Fibroblast of lung (primary cell): ENCODE data around the gene APP. TPM values are rescaled to one million over a fixed set of nuclear protein-coding genes. Genes with fewer than 3 reads are reported as not detected.

Source experiments
- DNase-seq, 2 donors: peaks; one replicate each; pipeline versions ENCODE4 v3.0.0 to v3.0.0-alpha.2; 2010; ENCODE audit warnings: low read depth in 2 of 2
- H2AFZ ChIP-seq: 2 replicates; pipeline ENCODE4 v1.5.1; 2012; ENCODE audit warnings: low read length, control low read depth, inconsistent platforms
- H3K27ac ChIP-seq: 2 replicates; pipeline ENCODE4 v1.5.1; 2011; ENCODE audit warnings: low read length, control low read depth; ENCODE audit not compliant: insufficient read depth
- H3K27me3 ChIP-seq: 2 replicates; pipeline ENCODE4 v1.5.1; 2011; ENCODE audit warnings: mild to moderate bottlenecking, low read length; ENCODE audit not compliant: control insufficient read depth, insufficient read depth
- H3K36me3 ChIP-seq: 2 replicates; pipeline ENCODE4 v1.5.1; 2011; ENCODE audit warnings: low read length; ENCODE audit not compliant: control insufficient read depth, insufficient read depth
- H3K4me1 ChIP-seq: 2 replicates; pipeline ENCODE4 v1.5.1; 2011; ENCODE audit warnings: low read length; ENCODE audit not compliant: control insufficient read depth, insufficient read depth; ENCODE audit errors: extremely low read depth
- H3K4me2 ChIP-seq: 2 replicates; pipeline ENCODE4 v1.5.1; 2011; ENCODE audit warnings: low read length, control low read depth; ENCODE audit not compliant: insufficient read depth; ENCODE audit errors: extremely low read depth
- H3K4me3 ChIP-seq, 4 experiments: fragments of 200-600 bp in 1 of 4; sonication (generic) in 1 of 4; replicated peaks in 1 of 4; 2 replicates each; pipeline ENCODE4 v1.5.1; 2011 to 2016; ENCODE audit warnings: low read length in 4 of 4, low read depth in 3 of 4, mild to moderate bottlenecking in 3 of 4, control low read depth in 2 of 4, inconsistent platforms in 1 of 4, mixed read lengths in 1 of 4; ENCODE audit not compliant: insufficient read depth in 1 of 4; ENCODE audit errors: control extremely low read depth in 1 of 4
- H3K79me2 ChIP-seq: 2 replicates; pipeline ENCODE4 v1.5.1; 2012; ENCODE audit warnings: mild to moderate bottlenecking, low read length, inconsistent platforms; ENCODE audit not compliant: control insufficient read depth, insufficient read depth
- H3K9ac ChIP-seq: 2 replicates; pipeline ENCODE4 v1.5.1; 2011; ENCODE audit warnings: mild to moderate bottlenecking, low read length, control low read depth; ENCODE audit not compliant: insufficient read depth
- H3K9me3 ChIP-seq: 2 replicates; pipeline ENCODE4 v1.5.1; 2012; ENCODE audit warnings: low read depth, low read length; ENCODE audit not compliant: control insufficient read depth, insufficient read depth
- H4K20me1 ChIP-seq: 2 replicates; pipeline ENCODE4 v1.5.1; 2011; ENCODE audit warnings: low read length; ENCODE audit not compliant: control insufficient read depth, insufficient read depth; ENCODE audit errors: extremely low read depth
- EZH2 ChIP-seq: IDR thresholded peaks from 2 replicates; pipeline ENCODE4 v1.5.1; 2012; ENCODE audit warnings: low read length, control low read depth, mild to moderate bottlenecking; ENCODE audit errors: missing control alignments
- polyA plus RNA-seq, 2 donors: library from polyadenylated mRNA; depleted of rRNA in 1 of 2; stranded (reverse) in 1 of 2; unstranded in 1 of 2; fragments of >200 nt; gene quantifications; 2 replicates each; pipeline ENCODE4 v1.2.1, GENCODE V29; 2011 to 2012; ENCODE audit warnings: missing spikeins in 1 of 2
- total RNA-seq: library from RNA; depleted of rRNA; stranded (reverse); fragments of >200 nt; gene quantifications from 2 replicates; pipeline ENCODE4 v1.2.1, GENCODE V29; 2014
- TF ChIP-seq, protein P1 (sequence below), 2 donors: IDR thresholded peaks in 1 of 2; conservative IDR thresholded peaks in 1 of 2; 1 replicate in 1 of 2; 2 replicates in 1 of 2; pipeline ENCODE4 v1.5.1; 2011 to 2012; ENCODE audit warnings: low read length in 2 of 2, control low read depth in 1 of 2, inconsistent platforms in 1 of 2, low read depth in 1 of 2, mild to moderate bottlenecking in 1 of 2

APP gene
- total and polyA plus RNA-seq, 2 donors (not counting 1 experiment from before 2014, with no cell fraction given): 633 to 1,088 TPM

DNA sequence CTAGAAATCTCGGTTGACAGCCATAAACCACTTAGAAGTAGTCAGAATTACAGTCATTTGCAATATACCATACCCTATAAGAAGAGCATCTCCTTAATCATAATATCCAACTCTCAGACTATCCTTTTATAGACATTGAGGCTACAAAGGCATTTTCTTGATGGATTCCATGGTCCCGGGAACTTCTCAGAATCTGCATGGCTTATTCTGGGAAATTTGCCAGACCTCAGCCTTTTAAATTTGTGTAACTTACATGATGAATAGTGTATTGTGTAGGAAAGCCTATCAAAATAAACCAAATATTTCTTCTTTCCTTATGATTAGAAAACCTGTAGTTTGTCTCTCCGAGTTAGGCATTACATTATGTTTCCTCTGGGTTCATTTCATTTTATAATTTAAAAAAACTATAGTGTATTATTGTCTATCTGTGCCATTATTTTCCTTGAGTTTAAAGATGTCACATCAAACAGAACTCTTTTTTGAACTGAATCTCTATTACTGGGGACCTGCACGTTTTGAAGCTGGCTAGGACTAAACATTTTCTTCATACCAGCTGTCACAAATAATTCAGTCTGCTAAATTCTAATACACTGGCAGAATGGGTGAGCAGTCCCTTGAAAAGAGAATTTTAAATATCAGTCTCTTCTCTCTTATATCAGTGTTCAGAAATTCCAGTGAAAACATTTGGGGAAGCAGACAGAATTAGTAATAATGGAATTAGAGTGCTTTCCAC is 332.9 kb downstream of the APP start:
- Histone ChIP-seq H3K79me2 (no peaks in the 10 kb centered on the region), H3K9ac (no peak overlapping the region), H3K27me3 (no peaks in the 10 kb centered on the region), H4K20me1 (no peaks in the 10 kb centered on the region), H3K4me1 (no peaks in the 10 kb centered on the region), H3K4me3 (no peak overlapping the region), H3K27ac (no peak overlapping the region), H3K9me3 (no peaks in the 10 kb centered on the region), H3K4me2 (no peak overlapping the region), H2AFZ (no peak overlapping the region), H3K36me3 (no peaks in the 10 kb centered on the region)
- TF ChIP-seq, protein P1, sequence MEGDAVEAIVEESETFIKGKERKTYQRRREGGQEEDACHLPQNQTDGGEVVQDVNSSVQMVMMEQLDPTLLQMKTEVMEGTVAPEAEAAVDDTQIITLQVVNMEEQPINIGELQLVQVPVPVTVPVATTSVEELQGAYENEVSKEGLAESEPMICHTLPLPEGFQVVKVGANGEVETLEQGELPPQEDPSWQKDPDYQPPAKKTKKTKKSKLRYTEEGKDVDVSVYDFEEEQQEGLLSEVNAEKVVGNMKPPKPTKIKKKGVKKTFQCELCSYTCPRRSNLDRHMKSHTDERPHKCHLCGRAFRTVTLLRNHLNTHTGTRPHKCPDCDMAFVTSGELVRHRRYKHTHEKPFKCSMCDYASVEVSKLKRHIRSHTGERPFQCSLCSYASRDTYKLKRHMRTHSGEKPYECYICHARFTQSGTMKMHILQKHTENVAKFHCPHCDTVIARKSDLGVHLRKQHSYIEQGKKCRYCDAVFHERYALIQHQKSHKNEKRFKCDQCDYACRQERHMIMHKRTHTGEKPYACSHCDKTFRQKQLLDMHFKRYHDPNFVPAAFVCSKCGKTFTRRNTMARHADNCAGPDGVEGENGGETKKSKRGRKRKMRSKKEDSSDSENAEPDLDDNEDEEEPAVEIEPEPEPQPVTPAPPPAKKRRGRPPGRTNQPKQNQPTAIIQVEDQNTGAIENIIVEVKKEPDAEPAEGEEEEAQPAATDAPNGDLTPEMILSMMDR (conservative IDR thresholded peaks at IDR 0.05 in 1 of 2, IDR thresholded peaks at IDR 0.05 in 1 of 2; ENCODE audit: low read depth in 1 of 2, low read length in 2 of 2): no peak
- no peak for TF ChIP-seq EZH2
- peak; percentile 90 to 93 for DNase-seq

DNA sequence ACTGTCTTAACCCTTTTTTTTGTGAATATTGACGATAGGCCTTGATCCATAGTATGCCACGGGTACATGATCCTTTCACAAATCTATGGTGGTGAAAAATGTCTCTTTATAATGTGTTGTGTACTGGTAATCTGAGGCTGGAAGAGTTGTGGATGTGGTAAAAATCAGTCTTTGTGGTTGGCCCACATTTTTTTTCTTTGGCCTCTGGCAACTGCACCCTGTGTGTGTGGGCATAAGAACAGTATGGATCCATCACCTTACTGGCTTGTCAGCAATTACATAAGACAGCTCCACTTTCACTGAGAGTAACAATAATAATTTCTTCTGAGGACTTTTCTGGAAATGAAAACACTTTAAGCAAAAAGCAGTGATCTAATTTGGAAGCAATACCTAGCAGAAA is 334.2 kb downstream of the APP start:
- Histone ChIP-seq H3K4me3 (no peak overlapping the region), H3K27ac (no peak overlapping the region), H3K4me2 (no peak overlapping the region), H3K36me3 (no peaks in the 10 kb centered on the region), H3K4me1 (no peaks in the 10 kb centered on the region), H3K79me2 (no peaks in the 10 kb centered on the region), H3K9me3 (no peaks in the 10 kb centered on the region), H3K27me3 (no peaks in the 10 kb centered on the region), H3K9ac (no peak overlapping the region), H2AFZ (no peak overlapping the region), H4K20me1 (no peaks in the 10 kb centered on the region)
- peak; percentile 38 to 84 for DNase-seq
- TF ChIP-seq EZH2: no peak
- TF ChIP-seq, protein P1 (conservative IDR thresholded peaks at IDR 0.05 in 1 of 2, IDR thresholded peaks at IDR 0.05 in 1 of 2; ENCODE audit: low read depth in 1 of 2, low read length in 2 of 2): no peak

DNA sequence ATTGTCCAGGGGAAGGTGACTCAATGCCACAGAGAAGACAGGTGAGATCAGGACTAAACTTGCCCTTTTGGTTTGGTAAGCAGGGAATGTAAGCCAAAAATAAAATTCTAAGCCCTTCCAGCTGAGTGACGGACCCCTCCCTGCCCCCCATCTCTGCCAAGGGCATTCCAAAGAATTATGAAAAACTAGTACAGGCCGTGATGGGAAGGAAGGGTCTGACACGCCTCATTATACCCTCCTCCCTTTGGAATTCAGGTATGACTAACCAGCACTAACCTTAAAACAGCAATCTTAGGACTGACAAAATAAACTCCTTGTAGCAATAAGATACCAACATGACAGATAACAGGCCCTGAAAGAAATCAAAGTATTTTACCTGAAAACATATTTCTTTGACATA is 336.2 kb downstream of the APP start:
- H3K9ac ChIP-seq: no peak overlapping the region
- H3K36me3 ChIP-seq: no peaks in the 10 kb centered on the region
- no peaks in the 10 kb centered on the region for H3K27me3 ChIP-seq
- peak in 1 of 2 donors; percentile 35 for DNase-seq
- H3K4me1 ChIP-seq: no peaks in the 10 kb centered on the region
- H3K27ac ChIP-seq: no peak overlapping the region
- H3K4me2 ChIP-seq: no peak overlapping the region
- no peak overlapping the region for H3K4me3 ChIP-seq
- no peaks in the 10 kb centered on the region for H3K79me2 ChIP-seq
- no peaks in the 10 kb centered on the region for H3K9me3 ChIP-seq
- H4K20me1 ChIP-seq: no peaks in the 10 kb centered on the region
- no peak overlapping the region for H2AFZ ChIP-seq
- no peak for TF ChIP-seq EZH2
- TF ChIP-seq, protein P1 (conservative IDR thresholded peaks at IDR 0.05 in 1 of 2, IDR thresholded peaks at IDR 0.05 in 1 of 2; ENCODE audit: low read depth in 1 of 2, low read length in 2 of 2): no peak
